Calu3 (cell line): ENCODE measurements around the gene AGBL1. TPM values are rescaled to one million over a fixed set of nuclear protein-coding genes. Genes with fewer than 3 reads are reported as not detected.

Source experiments
- BruUV-seq: library from RNA; stranded (reverse); fragments of 400-500 nt; replicated peaks from 2 replicates; lab custom pipeline; 2021; lab: Mats Ljungman, UMichigan
- CTCF ChIA-PET: fragments of 300-600 bp; sonication (Branson Sonifier 250); formaldehyde crosslinking; loops from one replicate; lab custom pipeline; 2022; ENCODE audit warnings: antibody characterized with exemption; lab: Charles Lee
- DNase-seq: peaks from one replicate; pipeline ENCODE4 v3.0.0; 2022
- H3K27ac Mint-ChIP-seq: one replicate; pipeline ENCODE4 v1.8.0; 2022; ENCODE audit warnings: mixed read lengths; ENCODE audit not compliant: unreplicated experiment
- H3K27me3 Mint-ChIP-seq: one replicate; pipeline ENCODE4 v1.8.0; 2022; ENCODE audit warnings: mixed read lengths; ENCODE audit not compliant: unreplicated experiment
- H3K36me3 Mint-ChIP-seq: one replicate; pipeline ENCODE4 v1.8.0; 2022; ENCODE audit warnings: mild to moderate bottlenecking, moderate library complexity, mixed read lengths; ENCODE audit not compliant: insufficient read depth, unreplicated experiment
- H3K4me1 Mint-ChIP-seq: one replicate; pipeline ENCODE4 v1.8.0; 2022; ENCODE audit warnings: mild to moderate bottlenecking, low read depth, mixed read lengths; ENCODE audit not compliant: unreplicated experiment
- H3K4me3 Mint-ChIP-seq: one replicate; pipeline ENCODE4 v1.8.0; 2022; ENCODE audit warnings: mild to moderate bottlenecking, low read depth, moderate library complexity, mixed read lengths; ENCODE audit not compliant: unreplicated experiment
- H3K9me3 Mint-ChIP-seq: one replicate; pipeline ENCODE4 v1.8.0; 2022; ENCODE audit warnings: low read depth, mixed read lengths; ENCODE audit not compliant: unreplicated experiment
- CTCF ChIP-seq: fragments of 200-600 bp; IDR thresholded peaks from one replicate; pipeline ENCODE4 v1.8.0; 2022; ENCODE audit warnings: antibody characterized with exemption; ENCODE audit not compliant: unreplicated experiment
- intact Hi-C: fragments of 100-400 bp; cut with micrococcal nuclease; formaldehyde crosslinking; loops from one replicate; pipeline ENCODE4 v1.10.0; 2022; ENCODE audit not compliant: unreplicated experiment
- total RNA-seq: library from RNA; stranded (reverse); gene quantifications from 2 replicates; pipeline ENCODE4 v1.2.3, GENCODE V29; 2022

The AGBL1 gene
- total RNA-seq, 1 experiment from 2014 or later, result not detected

GRCh38 chr15:86165265-86166211 is 85.9 kb downstream of the AGBL1 start:
- Mint-ChIP-seq H3K36me3 (no peaks in the 10 kb centered on the region), H3K9me3 (peaks cover 3% of the 10 kb centered on the region), H3K27ac (no peak overlapping the region), H3K27me3 (peaks cover 20% of the 10 kb centered on the region), H3K4me3 (no peak overlapping the region), H3K4me1 (no peaks in the 10 kb centered on the region)
- no TSS peak for BruUV-seq
- no peak for DNase-seq
- TF ChIP-seq CTCF, result no peak
- CTCF ChIA-PET, result interaction anchor here (0.6 kb wide), 1 partner anchor 223 kb away, joined by 4 read pairs; no protein-coding TSS in a partner anchor
- intact Hi-C loops, result no loop called here

GRCh38 chr15:86167841-86168240 is 88.2 kb downstream of the AGBL1 start:
- peaks cover 12% of the 10 kb centered on the region for H3K27me3 Mint-ChIP-seq
- DNase-seq, result no peak
- no TSS peak for BruUV-seq
- TF ChIP-seq CTCF, result no peak
- CTCF ChIA-PET, result no interaction called here
- no peak overlapping the region for H3K27ac Mint-ChIP-seq
- H3K4me3 Mint-ChIP-seq, result no peak overlapping the region
- H3K36me3 Mint-ChIP-seq, result no peaks in the 10 kb centered on the region
- H3K9me3 Mint-ChIP-seq, result peaks cover 3% of the 10 kb centered on the region
- no peaks in the 10 kb centered on the region for H3K4me1 Mint-ChIP-seq
- intact Hi-C loops, result no loop called here

- no peaks in the 10 kb centered on the region for H3K36me3 Mint-ChIP-seq
- intact Hi-C loops, result loop anchor here (2.0 kb wide), 1 partner anchor 314 kb away; no protein-coding TSS in a partner anchor
- BruUV-seq, result no TSS peak
These were observed 99.2 kb downstream of the AGBL1 start for GRCh38 chr15:86178845-86179244.

More at GRCh38 chr15:86178845-86179244, 99.2 kb downstream of the AGBL1 start:
- Mint-ChIP-seq H3K9me3 (peaks cover 2% of the 10 kb centered on the region), H3K27me3 (no peaks in the 10 kb centered on the region), H3K4me1 (no peaks in the 10 kb centered on the region), H3K4me3 (no peak overlapping the region), H3K27ac (no peak overlapping the region)
- TF ChIP-seq CTCF, result no peak
- CTCF ChIA-PET, result no interaction called here
- no peak for DNase-seq
